Ascending aorta (tissue), 2 donors: ENCODE measurements around the gene ZFYVE21. TPM values are rescaled to one million over a fixed set of nuclear protein-coding genes. Genes with fewer than 3 reads are reported as not detected.

Experiments used
- DNase-seq, 2 donors: peaks; one replicate each; pipeline ENCODE4 v3.0.0-alpha.2; 2019; ENCODE audit warnings: low spot score in 2 of 2
- H3K27ac ChIP-seq, 2 donors: fragments of 200-600 bp; sonication (generic); one replicate each; pipeline ENCODE4 v1.5.1; 2016 to 2017; ENCODE audit warnings: mild to moderate bottlenecking in 1 of 2
- H3K27me3 ChIP-seq: fragments of 200-600 bp; sonication (generic); one replicate; pipeline ENCODE4 v1.5.1; 2017
- H3K36me3 ChIP-seq, 2 donors: fragments of 200-600 bp; sonication (generic); one replicate each; pipeline ENCODE4 v1.5.1; 2016
- H3K4me1 ChIP-seq, 2 donors: fragments of 200-600 bp; sonication (generic); one replicate each; pipeline ENCODE4 v1.5.1; 2016 to 2017; ENCODE audit warnings: mild to moderate bottlenecking in 1 of 2
- H3K4me3 ChIP-seq, 2 donors: fragments of 200-600 bp; sonication (generic); one replicate each; pipeline ENCODE4 v1.5.1; 2016 to 2017; ENCODE audit warnings: mild to moderate bottlenecking in 1 of 2
- H3K9me3 ChIP-seq, 2 donors: fragments of 200-600 bp; sonication (generic); one replicate each; pipeline ENCODE4 v1.5.1; 2016
- CTCF ChIP-seq, 3 experiments: fragments of 200-600 bp in 2 of 3; fragments of 450-650 bp in 1 of 3; sonication (generic) in 2 of 3; IDR thresholded peaks; one replicate each; pipeline ENCODE4 v1.5.1; 2016 to 2019; ENCODE audit warnings: antibody characterized with exemption in 3 of 3, mild to moderate bottlenecking in 1 of 3, moderate library complexity in 1 of 3
- intact Hi-C: fragments of 100-400 bp; cut with DNase I; formaldehyde crosslinking; loops from one replicate; pipeline ENCODE4 v1.15.1; 2023
- total RNA-seq: library from RNA; depleted of rRNA; stranded (reverse); fragments of >200 nt; gene quantifications from one replicate; pipeline ENCODE4 v1.1.0, GENCODE V29; 2016

Gene ZFYVE21
- total RNA-seq, 1 donor from 2014 or later, result 219 TPM

DNA sequence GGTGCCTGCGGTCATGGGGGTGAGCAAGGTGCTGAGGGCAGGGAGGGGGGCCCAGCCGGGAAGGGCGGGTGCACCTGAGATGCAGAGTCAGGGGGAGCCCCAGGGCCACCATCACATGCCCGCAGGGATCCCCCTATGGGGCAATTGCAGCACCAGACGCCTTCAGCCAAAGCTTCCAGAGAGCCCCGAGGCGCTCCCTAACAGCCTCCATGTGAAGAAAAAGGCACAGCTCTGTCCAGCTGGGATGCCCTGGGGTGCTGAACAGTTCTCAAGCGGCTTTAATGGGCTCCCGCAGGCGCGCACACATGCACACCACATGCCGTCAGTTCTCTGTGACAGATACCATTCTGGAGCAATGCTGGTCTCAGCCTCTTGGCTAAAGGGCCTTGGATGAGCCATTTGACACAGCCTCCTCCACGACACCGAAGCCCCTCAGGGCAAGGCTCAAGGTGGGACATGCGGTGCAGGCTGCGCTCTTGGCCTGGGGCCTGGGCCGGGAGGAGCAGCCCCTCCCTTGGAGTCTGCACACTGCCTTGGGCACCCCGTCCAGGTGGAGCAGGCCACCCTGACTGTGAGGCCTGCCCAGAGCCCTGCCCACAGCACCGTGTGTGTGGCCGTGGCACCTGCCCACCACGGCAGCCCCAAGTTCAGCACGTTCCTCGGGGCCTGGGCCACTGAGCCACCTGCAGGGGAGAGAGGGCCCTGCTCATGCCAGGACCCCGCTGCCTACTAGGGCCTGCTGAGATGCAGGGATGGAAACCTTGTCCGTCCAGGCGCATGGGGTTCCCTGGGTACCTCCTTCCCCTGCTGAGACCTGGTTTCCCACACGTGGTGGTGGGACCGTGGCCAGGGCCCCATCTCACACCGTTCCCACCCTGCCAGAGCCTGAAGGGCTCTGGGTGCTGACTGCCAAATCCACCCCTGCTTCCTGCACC lies 8.0 kb upstream of the ZFYVE21 start:
- Histone ChIP-seq H3K27ac (no peak overlapping the region), H3K36me3 (peaks cover 32 to 50% of the 10 kb centered on the region in 2 donors), H3K9me3 (no peaks in the 10 kb centered on the region), H3K4me3 (no peak overlapping the region), H3K27me3 (no peaks in the 10 kb centered on the region), H3K4me1 (peaks cover 14 to 20% of the 10 kb centered on the region in 2 donors)
- TF ChIP-seq CTCF (IDR thresholded peaks at IDR 0.05), result no peak
- DNase-seq, result no peak
- intact Hi-C loops, result no loop called here

DNA sequence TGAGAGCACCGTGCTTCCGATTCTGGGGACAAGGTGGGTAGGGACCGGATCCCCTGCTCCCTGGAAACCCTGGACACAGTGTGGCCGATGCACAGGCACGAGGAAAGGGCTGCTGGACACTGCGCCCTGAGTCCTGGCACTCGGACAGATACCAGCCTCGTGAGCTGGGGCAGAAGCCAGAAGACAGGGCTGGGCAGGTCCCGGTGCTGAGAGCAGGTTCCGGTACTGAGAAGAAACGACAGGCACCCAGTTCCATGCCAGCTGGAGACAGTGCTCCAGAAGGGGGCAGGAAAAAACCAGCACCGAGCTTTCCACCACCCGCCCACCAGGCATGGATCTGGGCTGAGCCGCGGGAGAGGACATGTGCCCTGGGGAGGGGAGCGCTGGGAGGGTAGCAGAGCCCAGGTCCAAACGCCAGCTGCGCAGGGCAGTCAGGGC lies 6.8 kb upstream of the ZFYVE21 start:
- DNase-seq, result no peak
- Histone ChIP-seq H3K9me3 (no peaks in the 10 kb centered on the region), H3K27me3 (no peaks in the 10 kb centered on the region), H3K4me3 (no peak overlapping the region), H3K27ac (peak overlapping the region; percentile 24 to 41), H3K4me1 (peaks cover 17 to 25% of the 10 kb centered on the region in 2 donors), H3K36me3 (peaks cover 20 to 38% of the 10 kb centered on the region in 2 donors)
- intact Hi-C loops, result no loop called here
- TF ChIP-seq CTCF (IDR thresholded peaks at IDR 0.05), result no peak

- no peak for TF ChIP-seq CTCF (IDR thresholded peaks at IDR 0.05)
- peak overlapping the region in 1 of 2 donors; percentile 24 for H3K27ac ChIP-seq
- no peaks in the 10 kb centered on the region for H3K9me3 ChIP-seq
- no peak overlapping the region for H3K4me3 ChIP-seq
- intact Hi-C loops, result loop anchor here (10.0 kb wide), 1 partner anchor 375 kb away; the partner anchor contains the start of gene EIF5
- H3K4me1 ChIP-seq, result peaks cover 17 to 31% of the 10 kb centered on the region in 2 donors
- DNase-seq, result no peak
- H3K27me3 ChIP-seq, result no peaks in the 10 kb centered on the region
- H3K36me3 ChIP-seq, result peaks cover 17 to 28% of the 10 kb centered on the region in 2 donors
These were observed 5.8 kb upstream of the ZFYVE21 start for GRCh38 chr14:103709814-103710213.

- Histone ChIP-seq H3K36me3 (peaks cover 13 to 19% of the 10 kb centered on the region in 2 donors), H3K4me1 (peaks cover 17 to 34% of the 10 kb centered on the region in 2 donors), H3K4me3 (no peak overlapping the region), H3K9me3 (no peaks in the 10 kb centered on the region), H3K27me3 (no peaks in the 10 kb centered on the region), H3K27ac (peak overlapping the region; percentile 81 to 83)
- DNase-seq, result no peak
- TF ChIP-seq CTCF (IDR thresholded peaks at IDR 0.05), result no peak
- intact Hi-C loops, result loop anchor here (10.0 kb wide), 1 partner anchor 376 kb away; the partner anchor contains the start of gene EIF5
These were observed 4.7 kb upstream of the ZFYVE21 start for GRCh38 chr14:103710771-103711377.

DNA sequence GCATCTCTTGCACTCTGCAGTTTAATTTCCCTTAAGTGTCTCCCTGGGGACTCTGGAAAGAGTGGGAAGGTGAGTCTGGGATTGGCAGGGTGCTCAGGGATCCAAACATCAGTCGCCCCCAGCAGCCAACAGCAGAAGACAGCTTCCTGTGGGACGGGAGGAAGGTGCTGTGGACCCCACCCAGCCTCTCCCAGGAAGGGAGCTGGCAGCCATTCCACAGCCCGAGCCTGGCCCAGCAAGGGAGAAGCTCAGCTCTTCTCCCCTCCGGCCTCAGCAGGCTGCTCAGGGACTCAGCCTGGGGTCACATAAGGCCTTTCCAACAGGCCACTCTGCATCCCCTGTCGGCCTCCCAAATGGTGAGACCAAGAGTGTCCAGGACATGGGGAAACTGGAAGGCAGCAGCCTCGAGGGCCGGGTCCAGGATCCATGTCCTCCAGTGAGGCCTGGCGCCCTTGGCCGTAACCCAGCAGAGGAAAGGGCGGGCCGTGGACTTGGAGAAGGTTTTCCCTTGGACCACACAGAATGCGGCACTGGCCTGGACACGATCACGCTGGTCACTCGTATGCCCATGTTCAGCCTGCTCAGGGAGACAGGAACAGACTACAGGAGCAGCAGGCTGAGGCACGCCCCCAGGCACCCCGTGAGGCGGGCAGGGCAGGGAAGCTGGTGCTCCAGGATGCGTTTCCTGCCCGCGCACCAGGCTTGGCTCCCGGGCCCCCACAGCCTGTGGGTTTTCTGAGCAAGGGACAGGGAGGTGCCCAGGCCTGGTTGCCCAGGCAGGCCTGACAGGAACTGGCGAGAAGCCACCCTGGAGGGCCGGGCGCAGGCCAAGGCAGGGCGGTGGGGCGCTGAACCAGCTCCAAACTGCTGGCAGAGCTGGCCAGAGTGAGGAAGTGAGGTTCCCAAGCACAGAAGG lies 3.8 kb upstream of the ZFYVE21 start:
- Histone ChIP-seq H3K27me3 (no peaks in the 10 kb centered on the region), H3K36me3 (peaks cover 6 to 10% of the 10 kb centered on the region in 2 donors), H3K9me3 (no peaks in the 10 kb centered on the region), H3K4me1 (peaks cover 19 to 35% of the 10 kb centered on the region in 2 donors), H3K27ac (peak overlapping the region; percentile 81 to 83), H3K4me3 (peak overlapping the region in 1 of 2 donors; percentile 2)
- TF ChIP-seq CTCF (IDR thresholded peaks at IDR 0.05), result no peak
- intact Hi-C loops, result loop anchor here (10.0 kb wide), 1 partner anchor 377 kb away; the partner anchor contains the start of gene EIF5
- DNase-seq, result peak in 1 of 2 donors; percentile 88
